ENCODE results near the gene CMAS. TPM values are rescaled to one million over a fixed set of nuclear protein-coding genes. Genes with fewer than 3 reads are reported as not detected.
A peak's percentile ranks its signal among the peaks of the same experiment; 100 is the strongest.

CMAS gene
- total RNA-seq, 1 donor from 2014 or later, result 26.1 TPM

- DNase-seq (no peak), ATAC-seq (peak; percentile 76 to 85)
- H3K27me3 ChIP-seq (ENCODE audit: low read depth), result no peaks in the 10 kb centered on the region
- H3K36me3 ChIP-seq, result no peaks in the 10 kb centered on the region
- H3K4me3 ChIP-seq, result no peak overlapping the region
- TF ChIP-seq CTCF (IDR thresholded peaks at IDR 0.05), result peak; percentile 52
- H3K9me3 ChIP-seq, result no peaks in the 10 kb centered on the region
- no peak overlapping the region for H3K27ac ChIP-seq
- peaks cover 6% of the 10 kb centered on the region for H3K4me1 ChIP-seq
- intact Hi-C loops (cut with DNase I), result no loop called here
Measured at GRCh38 chr12:22100958-22101748, 55.1 kb downstream of the CMAS start.

GRCh38 chr12:22101749-22102243 lies 55.8 kb downstream of the CMAS start:
- H3K4me3 ChIP-seq, result no peak overlapping the region
- no peak for TF ChIP-seq CTCF (IDR thresholded peaks at IDR 0.05)
- intact Hi-C loops (cut with DNase I), result no loop called here
- peaks cover 6% of the 10 kb centered on the region for H3K4me1 ChIP-seq
- no peaks in the 10 kb centered on the region for H3K9me3 ChIP-seq
- H3K27ac ChIP-seq, result no peak overlapping the region
- no peaks in the 10 kb centered on the region for H3K27me3 ChIP-seq (ENCODE audit: low read depth)
- no peak for DNase-seq
- H3K36me3 ChIP-seq, result no peaks in the 10 kb centered on the region
- ATAC-seq, result peak; percentile 74 to 87

- intact Hi-C loops (cut with DNase I), result no loop called here
- H3K27me3 ChIP-seq (ENCODE audit: low read depth), result no peaks in the 10 kb centered on the region
- no peak for ATAC-seq
Measured at GRCh38 chr12:22103418-22103817, 57.4 kb downstream of the CMAS start.

GRCh38 chr12:22105542-22105941 lies 59.5 kb downstream of the CMAS start:
- no peaks in the 10 kb centered on the region for H3K36me3 ChIP-seq
- intact Hi-C loops (cut with DNase I), result no loop called here
- TF ChIP-seq CTCF (IDR thresholded peaks at IDR 0.05), result no peak
- peaks cover 6% of the 10 kb centered on the region for H3K4me1 ChIP-seq
- H3K9me3 ChIP-seq, result no peaks in the 10 kb centered on the region
- no peaks in the 10 kb centered on the region for H3K27me3 ChIP-seq (ENCODE audit: low read depth)
- H3K27ac ChIP-seq, result no peak overlapping the region
- no peak for DNase-seq
- ATAC-seq, result no peak
- no peak overlapping the region for H3K4me3 ChIP-seq

More at GRCh38 chr12:22103418-22103817, 57.4 kb downstream of the CMAS start:
- Histone ChIP-seq H3K4me3 (no peak overlapping the region), H3K9me3 (no peaks in the 10 kb centered on the region), H3K4me1 (peaks cover 6% of the 10 kb centered on the region), H3K36me3 (no peaks in the 10 kb centered on the region), H3K27ac (no peak overlapping the region)
- TF ChIP-seq CTCF (IDR thresholded peaks at IDR 0.05), result no peak
- no peak for DNase-seq

GRCh38 chr12:22110176-22110575 lies 64.2 kb downstream of the CMAS start:
- no peaks in the 10 kb centered on the region for H3K4me1 ChIP-seq
- H3K36me3 ChIP-seq, result no peaks in the 10 kb centered on the region
- ATAC-seq (no peak), DNase-seq (no peak)
- no peak overlapping the region for H3K4me3 ChIP-seq
- no peaks in the 10 kb centered on the region for H3K27me3 ChIP-seq (ENCODE audit: low read depth)
- H3K9me3 ChIP-seq, result no peaks in the 10 kb centered on the region
- no peak overlapping the region for H3K27ac ChIP-seq
- TF ChIP-seq CTCF (IDR thresholded peaks at IDR 0.05), result no peak
- intact Hi-C loops (cut with DNase I), result no loop called here

Other genes starting within 250 kb of the CMAS start
- gene ABCC9, start 104.8 kb upstream of the CMAS start, total RNA-seq, result 27.5 TPM

Data from lower lobe of right lung (tissue), 2 donors.